GM21825 (cell line): ENCODE results near the gene PGM3.
"Not testable (repeated sequence)": the region's sequence is repeated elsewhere in the genome, so short reads cannot be mapped to it uniquely, and the experiment has no call there.

Experiments used
- ATAC-seq: cut with Tn5 transposase; IDR thresholded peaks from one replicate; pipeline ENCODE4 v1.9.1; 2021; ENCODE audit warnings: mild to moderate bottlenecking, moderate library complexity; ENCODE audit not compliant: unreplicated experiment

Gene PGM3

DNA sequence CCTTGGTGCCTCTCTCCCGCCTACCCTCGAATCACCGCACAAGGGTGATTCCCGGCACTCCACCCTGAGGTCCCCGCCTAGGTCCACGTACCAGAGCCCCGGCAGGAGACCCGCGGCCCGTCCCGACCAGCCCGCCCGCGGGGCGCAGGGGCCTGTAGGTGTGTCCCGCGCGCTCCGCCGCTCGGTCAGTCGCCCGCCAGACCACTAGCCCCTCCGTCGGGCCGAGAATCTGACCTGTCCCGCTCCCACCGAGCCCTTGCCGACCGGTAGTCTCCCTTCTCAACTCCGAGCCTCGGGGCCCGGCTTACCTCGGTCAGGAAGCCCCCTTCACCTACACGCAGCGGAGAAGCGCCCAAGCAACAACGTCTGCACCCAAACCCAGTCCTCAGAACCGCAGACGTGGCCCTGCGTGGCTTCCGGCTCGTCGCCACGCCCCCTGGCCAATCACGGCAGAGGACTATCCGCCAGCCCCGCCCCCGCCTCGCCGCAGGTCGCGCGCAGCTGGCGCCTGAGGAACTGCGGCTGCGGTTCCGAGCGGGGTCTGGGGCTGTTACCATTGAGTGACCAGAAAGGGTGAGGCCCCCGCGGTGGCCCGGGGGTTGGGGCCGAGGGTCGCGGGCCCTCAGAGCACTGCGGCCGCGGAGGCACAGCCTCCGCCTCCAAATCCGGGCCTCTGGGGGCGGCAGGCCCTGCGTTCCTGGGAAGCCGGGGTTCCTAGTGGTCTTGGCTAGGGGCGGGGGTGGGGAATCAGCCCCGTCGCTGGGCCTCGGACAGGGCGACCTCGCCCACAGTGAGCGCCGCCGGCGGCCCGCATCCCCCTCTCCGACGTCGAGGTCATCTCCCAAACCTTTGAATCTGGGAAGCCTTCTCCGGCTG lies at the start of gene PGM3, which contains the start of gene RWDD2A:
Gene PGM3, minus strand, starts transcription at position 395 of the 876 bp plus-strand sequence. CDS start 2,253 bp downstream, outside the sequence.
Gene RWDD2A, plus strand, starts transcription at position 487 of the 876 bp plus-strand sequence. CDS start 1,095 bp downstream, outside the sequence.
- ATAC-seq: peak; percentile 97

GRCh38 chr6:83231146-83231545 lies 38.1 kb upstream of the PGM3 start:
- no peak for ATAC-seq

GRCh38 chr6:83226517-83226916 lies 33.5 kb upstream of the PGM3 start:
- ATAC-seq: no peak

DNA sequence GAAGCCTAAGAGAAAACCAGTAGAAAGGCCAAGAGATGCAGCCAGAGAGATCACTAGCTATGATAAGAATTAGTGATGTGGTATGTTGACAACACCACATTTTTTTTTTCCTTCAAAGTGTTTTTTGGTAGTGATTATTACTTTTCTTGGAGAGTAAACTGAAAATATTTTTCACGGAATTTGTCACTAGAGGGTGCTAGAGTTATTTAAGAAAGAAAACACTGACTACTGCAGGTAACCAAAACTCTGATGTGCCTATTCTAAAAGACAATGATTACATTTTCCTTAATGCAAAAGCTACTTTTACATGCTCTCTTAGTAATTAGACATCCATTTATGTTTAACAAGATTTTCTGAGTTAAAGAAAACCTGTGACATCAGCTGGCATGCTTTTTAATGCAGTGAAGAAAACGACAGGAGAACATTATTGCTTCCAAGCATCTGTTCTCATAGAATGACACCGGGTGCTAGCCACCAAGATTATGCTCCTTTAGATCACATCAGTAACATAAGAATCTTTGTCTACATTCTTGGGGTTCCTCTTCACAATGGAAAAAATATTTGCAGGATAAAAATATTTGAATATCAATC lies 28.9 kb upstream of the PGM3 start:
- no peak for ATAC-seq

- ATAC-seq: no peak
These were observed 28.2 kb upstream of the PGM3 start for GRCh38 chr6:83221276-83221675.

GRCh38 chr6:83220121-83220520 lies 27.1 kb upstream of the PGM3 start:
- ATAC-seq: no peak

- no peak for ATAC-seq
These were observed 25.6 kb upstream of the PGM3 start for GRCh38 chr6:83218646-83219045.

GRCh38 chr6:83216806-83217205 lies 23.7 kb upstream of the PGM3 start:
- no peak for ATAC-seq

GRCh38 chr6:83215131-83216047 lies 22.3 kb upstream of the PGM3 start:
- ATAC-seq: peak; percentile 99

DNA sequence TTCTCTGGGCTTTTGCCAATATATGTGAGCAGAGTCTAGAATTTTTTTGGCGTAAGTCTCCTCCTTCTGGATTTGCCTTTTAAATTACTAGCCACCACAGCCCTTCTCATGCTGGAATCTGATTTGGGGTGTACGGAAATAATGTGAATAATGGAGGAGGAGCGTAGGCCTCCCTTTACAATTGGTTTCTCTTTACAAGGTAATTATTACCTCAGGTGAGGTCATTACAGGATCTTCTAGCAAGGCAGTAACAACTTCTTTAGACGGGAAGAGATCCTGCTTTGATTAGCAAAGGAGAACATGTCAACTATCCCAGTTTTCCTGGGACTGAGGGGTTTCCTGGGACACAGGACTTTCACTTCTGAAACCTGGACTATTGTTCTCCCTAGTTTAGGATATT lies 9.0 kb upstream of the PGM3 start:
- no peak for ATAC-seq

DNA sequence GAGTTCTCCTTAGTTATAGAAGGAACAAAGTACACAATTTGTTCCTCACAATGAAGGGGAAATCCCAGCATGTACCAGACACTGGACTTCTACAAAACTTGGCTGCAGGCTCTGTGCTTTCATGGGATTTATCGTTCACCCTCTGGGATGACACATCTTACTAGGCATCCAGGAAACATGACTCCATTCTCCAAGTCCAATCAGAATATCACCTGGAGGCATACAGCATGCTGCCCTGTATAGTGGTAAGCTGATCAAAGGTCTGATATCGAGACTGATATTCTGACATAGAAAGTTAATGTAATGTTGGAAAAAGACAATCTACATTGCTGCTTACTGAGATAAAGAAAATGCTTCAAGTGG lies 6.8 kb upstream of the PGM3 start:
- ATAC-seq: no peak

GRCh38 chr6:83199173-83199862 lies 6.3 kb upstream of the PGM3 start:
- ATAC-seq: peak; percentile 53

DNA sequence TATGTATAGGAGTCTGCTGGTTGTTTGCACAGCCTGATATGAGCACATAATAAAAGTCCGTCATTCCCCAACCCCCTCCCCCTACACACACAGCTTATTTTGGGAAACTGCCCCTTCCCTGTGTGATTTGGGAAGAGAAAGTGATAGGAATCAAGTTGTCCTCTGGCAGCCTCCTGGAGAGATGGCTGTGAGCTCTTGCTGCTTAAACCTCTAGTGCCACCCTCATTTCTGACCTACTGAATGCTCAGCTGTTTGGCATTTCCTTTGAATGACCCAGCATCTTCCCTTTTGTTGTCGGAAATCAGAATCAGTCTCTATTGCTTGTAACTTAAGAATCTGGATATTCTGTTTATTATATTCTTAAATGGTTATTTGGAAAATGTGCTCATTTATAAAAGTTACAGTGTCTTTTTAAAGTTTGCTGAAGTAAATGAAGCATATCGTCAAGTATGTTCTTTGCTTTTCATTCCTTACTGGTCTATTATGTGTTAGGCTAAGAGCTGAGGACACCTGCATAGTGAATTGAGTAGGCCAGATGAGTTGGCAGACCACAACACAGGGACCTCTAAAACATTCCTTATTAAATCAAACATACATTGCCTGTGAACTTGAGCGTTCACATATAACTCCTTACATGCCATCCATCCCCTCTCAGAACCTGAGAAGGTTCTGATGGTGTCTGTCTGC lies 5.6 kb upstream of the PGM3 start:
- no peak for ATAC-seq

DNA sequence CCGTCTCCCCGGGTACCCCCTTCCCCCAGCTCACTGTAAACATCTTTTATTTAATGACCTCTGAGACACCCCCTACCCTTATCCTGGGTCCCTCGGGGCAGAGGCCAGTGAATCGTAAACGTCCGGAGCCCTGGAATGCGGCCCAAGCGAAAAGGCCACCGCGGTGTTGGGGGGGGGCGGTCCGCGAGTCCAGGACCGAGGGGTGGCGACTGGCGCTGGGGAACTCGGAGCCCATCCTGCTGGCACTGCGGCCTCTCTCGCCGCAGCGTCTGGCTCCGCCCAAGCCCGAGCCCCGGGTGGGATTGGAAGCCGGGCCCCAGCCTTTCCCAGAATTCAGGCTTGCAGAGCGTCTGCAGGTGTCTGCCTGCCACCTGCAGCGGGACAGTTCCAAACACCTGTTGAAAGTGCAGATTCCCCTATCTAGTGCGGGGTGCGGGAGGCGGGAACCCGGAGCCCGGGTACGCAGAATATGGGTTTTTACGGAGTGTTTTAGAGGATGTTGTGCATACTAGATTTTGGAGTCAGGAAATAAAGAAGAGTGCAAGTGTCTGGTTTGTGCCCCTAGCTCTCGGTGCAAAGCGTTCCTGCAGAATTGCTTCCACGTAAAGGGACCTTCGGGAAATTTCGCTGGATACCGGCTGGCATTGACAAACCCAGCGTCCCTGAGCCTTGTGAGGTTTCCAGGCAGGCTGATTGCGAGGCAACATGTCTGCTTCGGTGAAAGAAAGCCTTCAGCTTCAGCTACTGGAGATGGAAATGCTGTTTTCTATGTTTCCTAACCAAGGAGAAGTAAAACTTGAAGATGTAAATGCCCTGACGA lies 892 bp upstream of the PGM3 start:
- peak; percentile 16 for ATAC-seq

DNA sequence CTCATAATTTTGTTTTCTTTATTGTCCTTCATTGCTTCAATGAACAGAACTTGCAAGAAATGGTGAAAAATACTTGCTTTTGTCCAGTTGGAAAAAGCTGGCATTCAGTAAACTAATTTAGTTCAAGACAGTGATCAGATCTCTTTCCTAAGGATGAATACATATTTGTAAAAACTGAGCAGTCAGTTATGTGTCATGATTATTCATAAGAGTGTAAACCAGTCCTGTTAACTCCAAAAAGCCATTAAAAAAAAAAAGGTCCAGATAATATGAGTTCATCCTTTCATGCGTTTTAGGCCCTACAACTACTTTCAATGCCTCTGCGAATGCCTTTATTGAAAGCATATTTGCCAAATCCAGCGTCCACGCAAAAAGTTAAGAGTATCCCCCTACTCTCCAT lies 609 bp downstream of the PGM3 start:
- ATAC-seq: no peak

- ATAC-seq: not testable (repeated sequence)
These were observed 1.1 kb downstream of the PGM3 start for GRCh38 chr6:83191974-83192373.

DNA sequence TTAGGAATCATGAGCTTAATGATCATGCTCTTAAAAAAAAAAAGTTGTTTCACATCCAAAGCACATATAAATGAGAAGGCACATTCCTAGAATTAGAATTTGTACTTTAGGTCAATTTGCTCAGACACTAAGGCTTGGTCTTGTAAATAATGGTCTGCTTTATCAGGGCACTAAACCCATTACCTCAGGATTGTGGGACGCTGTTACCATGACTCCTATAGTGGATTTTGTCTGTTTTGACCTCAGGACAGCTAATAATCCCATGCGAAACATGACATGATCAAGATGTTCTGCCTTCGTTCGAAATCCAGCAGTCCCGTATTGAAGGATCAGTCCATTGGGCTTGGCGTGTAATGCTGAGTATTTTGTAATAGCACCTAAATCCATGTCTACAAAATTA lies 2.4 kb downstream of the PGM3 start:
- ATAC-seq: no peak

DNA sequence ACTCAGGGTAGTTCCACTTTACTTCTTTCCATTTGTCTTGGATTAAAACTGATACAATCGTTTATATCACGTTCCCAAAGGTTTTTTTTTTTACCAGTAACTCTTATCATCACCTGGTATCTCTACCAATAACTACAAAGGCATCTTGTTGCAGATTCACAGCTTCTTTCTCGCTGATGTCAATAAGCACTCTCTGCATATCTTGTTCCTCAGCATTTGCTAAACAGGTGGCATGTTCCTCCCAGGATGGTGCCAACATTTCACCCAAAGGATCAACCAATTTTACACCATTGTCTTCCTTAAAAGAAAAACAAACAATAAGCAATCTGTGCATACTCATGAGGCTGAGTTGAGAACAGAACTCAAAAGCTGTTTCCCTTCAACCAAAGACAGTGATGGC lies 4.6 kb downstream of the PGM3 start:
- ATAC-seq: no peak

DNA sequence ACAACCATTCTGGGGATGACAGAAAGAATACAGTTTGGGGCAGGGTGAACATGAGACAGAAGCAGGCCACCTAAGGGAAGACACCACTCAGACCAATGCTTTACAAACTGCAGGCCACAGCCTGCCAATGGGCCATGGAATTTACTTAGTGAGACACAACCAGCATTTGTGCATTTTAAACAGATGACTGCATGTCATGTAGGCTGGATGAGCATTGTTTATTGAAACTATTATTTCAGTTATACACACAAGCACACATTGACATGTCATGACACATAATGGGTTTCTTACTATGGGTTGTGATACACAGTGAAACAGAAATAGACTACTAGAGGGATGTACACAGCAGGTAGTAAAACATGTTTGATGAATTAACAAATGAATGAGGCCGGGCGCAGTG lies 8.0 kb downstream of the PGM3 start:
- no peak for ATAC-seq
